NCI-H82 (cell line): ENCODE results near the gene ACVR1.
A peak's percentile ranks its signal among the peaks of the same experiment; 100 is the strongest.

Experiments
- DNase-seq: peaks from one replicate; lab custom pipeline; 2025; lab: John Stamatoyannopoulos, UW

The ACVR1 gene

GRCh38 chr2:157699806-157700205 is 176.3 kb downstream of the ACVR1 start:
- no peak for DNase-seq

DNA sequence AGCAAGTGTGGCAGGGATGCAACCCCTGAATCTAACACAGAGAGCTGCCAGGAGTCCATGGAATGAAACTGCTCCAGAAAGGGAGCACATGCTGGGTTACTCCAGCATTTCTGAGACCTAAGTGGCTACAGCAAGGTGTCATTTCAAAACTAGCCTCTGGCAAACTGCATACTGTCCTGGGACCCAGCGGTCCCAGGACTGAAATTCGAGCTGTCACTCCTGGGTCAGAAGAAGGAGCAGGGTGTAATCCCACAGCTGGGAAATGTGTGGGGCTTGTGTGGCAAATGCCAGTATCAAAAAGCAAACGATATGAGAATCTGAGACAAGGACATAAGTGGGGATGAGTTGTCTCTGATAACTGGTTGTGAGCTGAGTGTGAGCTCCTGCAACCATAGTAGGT is 177.1 kb downstream of the ACVR1 start:
- no peak for DNase-seq

- DNase-seq = no peak
These were observed 177.7 kb downstream of the ACVR1 start for GRCh38 chr2:157698430-157698829.

DNA sequence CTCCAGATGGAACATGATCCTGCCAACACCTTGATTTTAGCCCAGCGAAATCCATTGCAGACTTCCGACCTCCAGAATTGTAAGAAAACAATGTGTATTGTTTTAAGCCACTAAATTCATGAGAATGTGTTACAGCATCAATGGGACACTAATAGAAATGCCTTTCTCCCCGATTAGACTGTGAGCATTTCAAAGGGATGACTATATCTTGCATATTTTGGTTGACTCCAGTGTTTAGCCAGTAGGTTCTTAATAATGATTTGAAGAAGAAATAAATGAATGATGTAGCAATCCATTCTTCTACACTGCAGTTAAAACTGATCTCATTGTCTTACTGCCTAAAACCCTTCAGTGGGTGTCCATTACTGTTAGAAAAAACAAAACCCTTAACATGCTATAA is 180.1 kb downstream of the ACVR1 start:
- DNase-seq = no peak

GRCh38 chr2:157692768-157693167 is 183.4 kb downstream of the ACVR1 start:
- DNase-seq = no peak

DNA sequence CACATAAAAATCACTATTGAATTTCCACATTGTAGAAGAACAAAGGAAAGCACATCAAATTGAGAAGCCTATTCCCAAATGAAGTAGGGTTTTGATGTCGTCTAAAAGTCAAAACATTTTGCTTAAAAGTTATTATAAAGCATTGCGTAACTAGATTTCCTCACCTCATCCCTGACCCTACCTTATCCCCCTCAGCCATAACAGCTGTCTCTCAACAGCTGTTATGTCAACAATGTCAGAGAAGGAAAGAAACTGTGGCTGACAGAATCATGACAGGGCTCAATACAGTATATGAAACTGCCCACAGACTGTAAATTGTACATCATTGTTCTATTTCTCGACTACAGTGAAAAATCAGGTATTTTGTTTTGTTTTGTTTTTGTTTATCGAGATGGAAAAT is 184.4 kb downstream of the ACVR1 start:
- peak; percentile 31 for DNase-seq

DNA sequence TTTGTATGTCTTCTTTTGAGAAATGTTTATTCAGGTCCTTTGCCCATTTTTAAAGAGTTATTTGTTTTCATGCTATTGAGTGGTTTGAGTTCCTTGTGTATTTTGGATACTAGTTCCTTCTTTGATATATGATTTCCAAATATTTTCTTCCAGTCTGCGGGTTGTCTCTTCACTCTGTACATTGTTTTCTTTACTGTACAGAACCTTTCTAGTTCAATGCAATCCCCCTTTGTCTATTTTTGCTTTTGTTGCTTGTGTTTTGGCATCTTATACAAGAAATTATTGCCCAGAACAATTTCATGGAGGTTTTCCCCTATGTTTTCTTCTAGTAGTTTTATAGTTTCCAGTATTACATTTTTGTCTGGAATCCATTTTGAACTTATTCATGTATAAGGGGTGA is 185.0 kb downstream of the ACVR1 start:
- no peak for DNase-seq
